Stimulated activated CD8-positive, alpha-beta memory T cell treated with anti-CD3 and anti-CD28 coated beads, Interleukin-15, amount 100 ng/mL, for 4 hours (primary cell): ENCODE measurements around the gene IL4I1.
A peak's percentile ranks its signal among the peaks of the same experiment; 100 is the strongest.

ENCODE experiments used
- DNase-seq, 2 donors: peaks; one replicate each; pipeline ENCODE4 v3.0.0-alpha.2; 2020; ENCODE audit warnings: low read depth in 2 of 2

IL4I1 gene

GRCh38 chr19:49879243-49879963, 17.3 kb downstream of the IL4I1 start:
- DNase-seq: no peak

- DNase-seq: no peak
These were observed 18.0 kb downstream of the IL4I1 start for GRCh38 chr19:49878744-49879070.

- peak; percentile 95 for DNase-seq
These were observed 18.6 kb downstream of the IL4I1 start for GRCh38 chr19:49877879-49878743.

GRCh38 chr19:49877020-49877878, 19.4 kb downstream of the IL4I1 start, which contains the start of the genes AKT1S1 and TBC1D17:
AKT1S1 (minus strand) TSS chr19:49877355; CDS start chr19:49873295, 4,060 bp downstream.
TBC1D17 (plus strand) TSS chr19:49877702; CDS start chr19:49877724, 22 bp downstream.
- peak; percentile 97 to 98 for DNase-seq

GRCh38 chr19:49876422-49877019, 20.2 kb downstream of the IL4I1 start:
- DNase-seq: peak; percentile 95

- DNase-seq: peak in 1 of 2 donors; percentile 44
These were observed 20.7 kb downstream of the IL4I1 start for GRCh38 chr19:49875857-49876421.

GRCh38 chr19:49875177-49875576, 21.5 kb downstream of the IL4I1 start:
- DNase-seq: no peak

GRCh38 chr19:49874503-49875157, 22.1 kb downstream of the IL4I1 start:
- DNase-seq: no peak

GRCh38 chr19:49873834-49874233, 22.9 kb downstream of the IL4I1 start:
- DNase-seq: no peak

GRCh38 chr19:49873129-49873521, 23.6 kb downstream of the IL4I1 start:
- DNase-seq: no peak

- DNase-seq: no peak
These were observed 24.2 kb downstream of the IL4I1 start for GRCh38 chr19:49872245-49873128.

- no peak for DNase-seq
These were observed 25.2 kb downstream of the IL4I1 start for GRCh38 chr19:49871349-49871985.

GRCh38 chr19:49870309-49870901, 26.3 kb downstream of the IL4I1 start:
- no peak for DNase-seq

GRCh38 chr19:49869484-49870308, 27.0 kb downstream of the IL4I1 start:
- DNase-seq: peak; percentile 72 to 80

- peak in 1 of 2 donors; percentile 30 for DNase-seq
These were observed 27.6 kb downstream of the IL4I1 start for GRCh38 chr19:49869009-49869483.

GRCh38 chr19:49866933-49867782, 29.5 kb downstream of the IL4I1 start, which contains the start of gene PNKP:
PNKP (minus strand) TSS chr19:49867576; CDS start chr19:49867204, 372 bp downstream.
- peak; percentile 79 to 86 for DNase-seq

GRCh38 chr19:49864890-49865289, 31.8 kb downstream of the IL4I1 start:
- DNase-seq: no peak
